Stimulated activated CD4-positive, alpha-beta T cell treated with anti-CD3 and anti-CD28 coated beads, TNF-alpha, amount 100 ng/mL, for 48 hours (primary cell): ENCODE measurements around the gene NARF.

Source experiments
- DNase-seq, 3 donors: peaks; one replicate each; pipeline ENCODE4 v3.0.0-alpha.2; 2020; ENCODE audit warnings: low read depth in 3 of 3

The NARF gene

GRCh38 chr17:82433560-82434215 lies 24.9 kb upstream of the NARF start:
- no peak for DNase-seq

- no peak for DNase-seq
These were observed 24.4 kb upstream of the NARF start for GRCh38 chr17:82434216-82434565.

DNA sequence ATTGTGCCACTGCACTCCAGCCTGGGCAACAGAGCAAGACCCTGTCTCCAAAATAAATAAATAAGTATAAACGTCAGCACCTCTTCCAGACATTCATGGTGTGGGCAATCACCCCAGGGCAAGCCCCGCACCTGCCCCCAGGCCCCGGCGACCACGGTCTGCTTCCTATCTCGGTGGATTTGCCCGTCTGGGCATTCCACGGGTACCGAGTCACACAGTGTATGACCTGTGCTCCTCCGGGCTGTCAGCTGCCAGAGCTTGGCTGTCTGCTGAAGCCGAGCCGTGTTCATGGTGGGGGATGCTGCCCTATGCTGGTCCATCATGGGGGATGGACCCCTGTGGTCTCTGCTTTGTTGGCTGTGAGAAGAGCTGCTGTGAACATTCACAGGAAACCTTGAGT lies 23.4 kb upstream of the NARF start:
- no peak for DNase-seq

- no peak for DNase-seq
These were observed 22.6 kb upstream of the NARF start for GRCh38 chr17:82435601-82436583.

DNA sequence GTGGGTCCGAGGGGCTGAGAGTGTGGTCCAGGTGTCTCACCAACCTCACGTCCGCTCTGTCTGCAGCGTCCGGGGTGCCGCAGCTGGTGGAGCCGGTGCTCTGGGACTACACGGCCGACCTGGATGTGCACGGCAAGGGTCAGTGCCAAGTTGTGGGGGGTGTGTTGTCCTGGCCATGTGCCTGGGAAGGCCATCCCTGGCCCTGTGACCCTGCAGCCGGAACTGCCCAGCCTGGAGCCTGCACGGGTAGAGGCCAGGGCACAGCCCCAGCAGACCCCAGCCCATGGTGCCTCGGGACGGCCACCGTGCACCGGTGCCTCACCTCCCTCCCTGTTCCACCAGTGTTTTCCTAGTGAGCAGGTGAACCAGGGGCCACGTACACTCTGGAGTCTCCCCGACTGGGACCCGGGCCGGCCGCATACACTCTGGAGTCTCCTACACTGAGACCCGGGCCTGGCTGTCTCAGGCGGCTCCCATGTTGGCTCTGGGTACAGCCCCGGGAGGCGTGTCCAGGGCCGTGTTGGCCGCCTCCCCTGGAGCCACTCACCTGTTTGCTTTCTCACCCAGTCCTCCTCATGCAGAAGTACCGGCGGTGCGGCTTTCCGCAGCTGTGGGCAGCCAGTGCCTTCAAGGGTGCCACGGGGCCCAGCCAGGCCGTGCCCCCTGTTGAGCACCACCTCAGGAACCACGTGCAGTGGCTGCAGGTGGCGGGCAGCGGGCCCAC lies 21.8 kb upstream of the NARF start:
- no peak for DNase-seq

- no peak for DNase-seq
These were observed 21.2 kb upstream of the NARF start for GRCh38 chr17:82437325-82437668.

GRCh38 chr17:82438401-82439193 lies 19.9 kb upstream of the NARF start:
- DNase-seq, result no peak

DNA sequence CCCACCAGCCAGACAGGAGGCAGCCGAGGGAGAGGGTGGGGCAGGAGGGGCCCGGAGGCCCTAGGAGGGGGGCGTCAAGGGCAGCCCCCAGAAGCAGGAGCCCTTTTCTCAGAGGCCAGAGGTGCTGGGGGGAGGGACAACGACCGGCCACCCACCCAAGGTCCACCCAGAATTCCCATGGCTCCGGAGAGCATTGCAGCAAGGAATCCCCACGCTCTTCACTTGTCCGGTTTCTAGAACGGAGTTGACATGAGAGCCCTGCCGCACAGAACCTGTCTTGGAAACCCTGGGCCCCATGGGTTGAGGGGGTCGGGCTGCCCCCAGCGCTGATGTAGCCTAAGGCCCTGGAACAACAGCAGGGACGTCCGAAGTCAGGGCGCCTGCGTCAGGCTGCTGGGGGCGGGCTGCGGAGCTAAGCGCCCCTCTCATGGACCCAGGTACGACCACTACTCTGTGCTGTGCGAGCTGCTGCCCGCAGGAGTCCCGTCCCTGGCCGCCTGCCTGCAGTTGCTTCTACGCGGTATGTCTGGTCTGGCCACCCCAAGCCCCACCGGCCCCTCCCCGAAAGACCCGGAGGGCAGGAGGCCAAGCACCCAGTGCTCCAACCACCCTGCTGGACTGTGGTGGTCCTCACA lies 19.2 kb upstream of the NARF start:
- no peak for DNase-seq

- DNase-seq, result no peak
These were observed 18.6 kb upstream of the NARF start for GRCh38 chr17:82439829-82440365.

DNA sequence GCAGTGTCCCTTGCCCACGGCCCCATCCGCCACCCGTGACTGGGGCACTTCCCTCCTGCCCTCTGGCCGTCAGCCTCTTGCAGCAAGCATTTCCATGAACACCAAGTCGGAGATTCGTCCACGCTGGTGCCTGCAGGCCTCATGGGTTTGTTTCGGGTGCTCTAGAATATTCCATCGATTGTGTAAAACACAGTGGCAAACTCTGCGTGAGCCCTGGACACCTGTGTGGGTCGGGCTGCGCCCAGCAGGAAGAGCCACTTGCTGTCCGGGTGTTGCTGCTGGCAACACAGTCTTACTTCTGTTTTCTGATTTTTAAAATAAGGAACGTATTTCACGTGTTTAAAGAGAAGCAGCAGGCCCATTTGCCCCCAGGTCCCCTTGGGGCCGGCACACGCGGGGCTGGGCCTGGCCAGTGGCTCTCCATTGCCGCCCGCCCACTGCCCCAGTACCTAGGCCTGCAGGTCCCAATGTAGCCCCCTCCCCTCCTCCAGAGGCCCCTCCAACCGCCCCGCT lies 18.0 kb upstream of the NARF start:
- no peak for DNase-seq

DNA sequence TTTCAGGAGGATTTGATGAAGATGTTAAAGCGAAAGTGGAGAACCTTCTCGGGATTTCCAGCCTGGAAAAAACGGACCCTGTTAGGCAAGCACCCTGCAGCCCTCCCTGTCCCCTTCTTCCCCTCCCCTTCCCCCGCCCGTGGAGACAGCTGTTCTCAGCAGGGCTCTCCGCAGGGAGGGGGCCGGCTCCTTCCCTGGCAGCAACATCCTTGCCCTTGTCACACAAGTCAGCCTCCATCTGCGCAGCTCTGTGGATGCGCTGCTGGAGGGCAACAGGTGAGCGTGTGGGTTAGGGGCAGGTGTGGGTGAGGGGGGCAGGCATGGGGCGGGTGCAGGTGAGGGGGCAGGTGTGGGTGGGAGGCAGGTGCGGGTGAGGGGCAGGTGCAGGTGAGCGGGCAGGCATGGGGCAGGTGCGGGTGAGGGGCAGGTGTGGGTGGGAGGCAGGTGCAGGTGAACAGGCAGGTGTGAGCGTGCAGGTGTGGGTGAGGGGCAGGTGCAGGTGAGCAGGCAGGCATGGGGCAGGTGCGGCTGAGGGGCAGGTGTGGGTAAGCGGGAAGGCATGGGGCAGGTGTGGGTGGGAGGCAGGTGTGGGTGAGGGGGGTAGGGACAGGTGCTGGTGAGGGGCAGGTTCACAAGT lies 17.4 kb upstream of the NARF start:
- no peak for DNase-seq

DNA sequence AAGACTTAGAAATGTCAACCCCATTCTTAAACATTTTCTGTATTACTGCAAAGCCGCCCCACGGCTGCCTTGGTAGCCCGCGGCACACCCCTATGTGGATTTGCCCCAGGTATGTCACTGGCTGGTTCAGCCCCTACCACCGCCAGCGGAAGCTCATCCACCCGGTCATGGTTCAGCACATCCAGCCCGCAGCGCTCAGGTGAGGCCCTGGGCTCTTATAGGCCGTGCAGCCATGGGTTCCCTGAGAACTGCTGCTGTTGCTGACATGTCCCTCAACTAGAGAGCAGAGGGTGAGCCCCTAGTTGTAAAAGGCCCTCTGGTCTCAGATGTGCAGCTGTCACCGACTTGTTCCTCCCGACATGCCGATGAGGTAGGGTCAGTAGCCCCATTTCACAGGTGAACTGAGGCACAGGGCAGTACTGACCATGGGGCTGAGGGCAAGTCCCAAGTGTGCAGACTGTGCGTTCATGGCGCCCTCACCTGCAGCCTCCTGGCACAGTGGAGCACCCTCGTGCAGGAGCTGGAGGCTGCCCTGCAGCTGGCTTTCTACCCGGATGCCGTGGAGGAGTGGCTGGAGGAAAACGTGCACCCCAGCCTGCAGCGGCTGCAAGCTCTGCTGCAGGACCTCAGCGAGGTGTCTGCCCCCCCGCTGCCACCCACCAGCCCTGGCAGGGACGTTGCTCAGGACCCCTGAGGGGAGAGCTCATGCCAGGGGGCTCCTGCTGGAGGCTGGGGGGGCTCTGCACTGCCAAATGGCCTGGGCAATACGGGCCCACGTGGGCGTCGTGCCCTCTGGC lies 16.7 kb upstream of the NARF start:
- DNase-seq, result no peak

DNA sequence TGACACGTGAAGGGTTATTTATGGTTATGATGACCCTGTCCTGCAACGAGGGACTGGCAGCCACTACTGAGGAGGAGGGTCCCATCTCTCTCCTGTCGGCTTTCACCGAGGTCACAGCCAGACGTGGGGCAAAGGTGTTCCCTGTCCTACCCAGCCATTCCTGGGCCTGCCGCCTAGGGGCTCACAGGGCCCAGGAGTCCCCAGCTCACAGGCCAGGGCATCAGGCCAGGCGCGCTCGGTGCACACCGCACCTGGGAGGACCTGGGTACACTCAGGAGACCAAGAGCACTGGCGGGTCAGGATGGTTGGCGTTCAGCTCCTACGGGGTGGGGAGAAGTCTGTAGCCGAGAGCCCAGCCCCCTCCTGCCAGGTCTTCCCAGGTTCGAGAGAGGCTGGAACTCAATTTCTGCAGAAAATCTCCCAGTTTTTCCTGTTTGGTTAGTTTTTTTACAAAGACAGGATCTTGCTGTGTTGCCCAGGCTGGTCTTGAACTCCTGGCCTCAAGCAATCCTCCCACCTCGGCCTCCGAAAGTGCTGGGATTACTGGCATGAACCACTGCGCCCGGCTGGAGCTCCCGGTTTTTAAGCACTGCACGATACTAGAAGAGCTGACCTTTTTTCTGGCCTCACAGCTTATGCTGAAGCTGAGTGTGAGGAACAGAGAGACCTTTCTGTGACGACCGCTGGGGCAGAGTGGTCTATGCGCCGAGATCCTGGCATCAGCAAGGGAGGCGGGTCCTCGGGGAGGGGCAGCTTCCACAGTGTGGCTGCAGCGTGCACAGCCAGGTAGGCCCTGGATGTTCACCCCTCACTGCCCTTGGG lies 15.7 kb upstream of the NARF start:
- no peak for DNase-seq

DNA sequence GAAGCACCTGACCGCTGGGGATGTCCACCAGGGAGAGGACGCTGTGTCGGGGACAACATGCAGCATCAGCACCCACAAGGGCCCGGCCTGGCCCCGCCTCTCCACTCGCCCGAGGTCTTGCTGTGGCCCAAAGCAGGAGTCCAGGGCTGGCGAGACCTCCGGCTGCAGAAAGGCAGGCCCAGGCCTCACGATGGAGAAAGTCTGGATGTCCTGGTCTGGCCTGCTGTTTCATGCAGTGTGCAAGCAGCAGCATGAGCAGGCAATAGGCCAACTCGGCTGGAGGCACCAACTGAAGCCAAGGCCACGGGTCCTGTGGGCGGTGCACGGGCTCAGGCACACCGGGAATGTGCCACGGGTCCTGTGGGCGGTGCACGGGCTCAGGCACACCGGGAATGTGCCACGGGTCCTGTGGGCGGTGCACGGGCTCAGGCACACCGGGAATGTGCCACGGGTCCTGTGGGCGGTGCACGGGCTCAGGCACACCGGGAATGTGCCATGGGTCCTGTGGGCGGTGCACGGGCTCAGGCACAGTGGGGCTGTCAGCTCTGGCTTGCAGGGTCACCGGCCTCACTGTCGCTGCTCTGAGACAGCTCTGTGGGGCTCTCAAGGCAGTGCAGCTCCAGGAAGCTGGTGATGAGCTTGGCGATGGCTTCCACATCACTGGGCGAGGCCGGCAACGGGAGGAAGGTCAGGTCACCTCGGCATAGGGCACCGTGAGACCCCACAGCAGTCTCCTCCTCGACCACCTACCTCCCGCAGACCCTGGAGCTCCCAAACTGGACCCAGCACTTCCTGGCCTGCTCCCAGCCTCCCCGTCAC lies 14.9 kb upstream of the NARF start:
- no peak for DNase-seq

DNA sequence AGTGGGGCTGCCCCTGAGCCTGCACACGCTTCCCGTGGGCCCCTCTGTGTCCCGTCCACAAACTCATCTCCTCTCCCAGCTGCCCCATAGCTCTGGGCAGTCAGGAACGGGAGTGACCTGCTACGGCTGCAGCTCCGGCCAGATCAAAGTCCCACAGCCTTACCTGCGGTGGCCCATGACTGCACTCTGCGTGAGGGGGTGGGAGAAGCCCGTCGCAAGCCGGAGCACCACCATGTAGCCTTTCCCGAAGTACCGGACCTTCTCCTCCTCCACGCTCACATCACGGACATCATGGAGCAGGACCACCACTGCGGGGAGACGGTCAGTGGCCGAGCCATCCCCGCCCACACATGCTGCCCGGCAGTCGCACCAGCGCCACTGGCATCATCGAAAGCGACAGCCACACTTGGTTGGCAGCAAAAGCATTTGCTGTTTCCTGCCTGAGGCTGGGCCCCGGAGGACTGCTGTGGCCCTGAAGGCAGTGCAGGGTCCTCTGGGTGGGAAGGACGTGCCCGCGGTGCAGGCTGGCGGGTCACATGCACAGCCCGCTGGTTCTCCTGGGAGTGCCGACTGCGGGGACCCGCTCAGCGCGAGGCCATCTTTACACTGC lies 14.2 kb upstream of the NARF start:
- no peak for DNase-seq

DNA sequence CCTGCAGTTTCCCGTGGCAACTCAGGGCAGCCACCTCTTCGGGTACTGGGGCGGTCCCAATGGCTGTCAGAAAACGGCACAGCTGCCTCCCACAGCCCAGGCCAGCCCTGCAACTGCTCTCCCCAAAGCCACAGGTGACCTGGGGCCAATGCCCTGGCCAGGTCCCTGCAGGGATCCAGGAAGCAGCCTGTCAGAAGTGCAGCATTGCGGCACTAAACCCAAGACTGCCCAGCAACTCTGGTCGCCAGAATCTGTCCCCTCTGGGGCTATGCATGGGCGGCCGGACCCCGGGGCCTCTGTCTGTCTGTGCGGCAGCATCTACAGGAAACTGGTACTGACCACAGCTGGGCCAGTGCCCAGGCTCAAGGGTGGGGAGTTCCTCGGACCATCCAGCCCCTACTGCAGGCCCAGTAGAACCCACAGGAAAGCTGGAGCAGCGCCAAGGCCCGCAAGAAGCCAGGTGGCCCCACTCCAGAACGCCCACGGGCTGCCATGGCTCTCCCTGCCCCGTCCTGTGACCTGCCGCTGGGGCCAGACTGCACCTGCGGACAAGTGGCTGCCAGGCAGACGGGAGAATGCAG lies 13.5 kb upstream of the NARF start:
- no peak for DNase-seq

DNA sequence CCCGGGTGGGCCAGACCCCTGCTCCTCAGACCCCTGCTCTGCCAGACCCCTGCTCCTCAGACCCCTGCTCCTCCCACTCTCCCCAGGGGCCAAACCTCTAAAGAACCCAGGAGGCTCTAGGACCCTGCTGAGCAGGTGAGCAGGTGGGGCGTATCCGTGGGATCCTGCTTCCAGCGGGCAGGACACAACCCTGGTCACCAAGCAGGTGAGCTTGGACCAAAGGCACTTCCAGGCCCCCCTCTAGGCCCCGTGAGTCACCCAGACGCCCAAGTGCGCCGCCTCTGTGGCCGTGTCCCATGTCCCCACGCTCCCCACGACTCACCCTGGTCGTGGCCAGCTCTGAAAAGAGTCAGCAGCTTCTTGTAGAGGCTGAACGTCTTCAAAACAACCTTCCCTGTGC lies 13.0 kb upstream of the NARF start:
- DNase-seq, result no peak
